Measurements from ENCODE around the gene GLIPR1L1.
"Not testable (repeated sequence)": the region's sequence is repeated elsewhere in the genome, so short reads cannot be mapped to it uniquely, and the experiment has no call there.

Gene GLIPR1L1, protein sequence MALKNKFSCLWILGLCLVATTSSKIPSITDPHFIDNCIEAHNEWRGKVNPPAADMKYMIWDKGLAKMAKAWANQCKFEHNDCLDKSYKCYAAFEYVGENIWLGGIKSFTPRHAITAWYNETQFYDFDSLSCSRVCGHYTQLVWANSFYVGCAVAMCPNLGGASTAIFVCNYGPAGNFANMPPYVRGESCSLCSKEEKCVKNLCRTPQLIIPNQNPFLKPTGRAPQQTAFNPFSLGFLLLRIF

DNA sequence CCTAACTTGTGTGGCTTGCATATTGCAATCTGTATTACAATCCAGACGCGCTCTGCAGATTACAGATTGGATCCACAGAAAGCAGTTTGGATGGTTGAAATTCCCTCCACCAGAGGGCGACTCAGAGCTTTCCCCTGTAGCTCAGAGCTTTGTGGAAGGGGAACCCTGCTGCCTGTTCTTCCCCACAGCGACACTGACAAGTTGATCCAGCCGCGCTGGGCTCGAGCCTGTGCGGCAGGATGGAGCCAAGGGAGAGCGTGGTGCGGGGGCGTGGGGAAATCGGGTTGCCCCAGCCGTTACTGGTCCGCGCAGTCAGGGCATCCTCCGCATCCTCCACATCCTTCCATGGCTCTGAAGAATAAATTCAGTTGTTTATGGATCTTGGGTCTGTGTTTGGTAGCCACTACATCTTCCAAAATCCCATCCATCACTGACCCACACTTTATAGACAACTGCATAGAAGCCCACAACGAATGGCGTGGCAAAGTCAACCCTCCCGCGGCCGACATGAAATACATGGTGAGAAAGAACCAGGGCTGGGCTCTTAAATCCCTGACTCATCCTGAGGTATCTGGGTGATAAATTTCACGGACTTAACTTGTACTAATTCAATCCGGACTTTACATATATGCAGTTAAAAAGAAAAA is at the start of gene GLIPR1L1:
TSS of gene GLIPR1L1 (plus strand) at position 287 of the 647 bp plus-strand sequence. CDS start at position 346, 59 bp downstream.
- peak; percentile 89 for DNase-seq

DNA sequence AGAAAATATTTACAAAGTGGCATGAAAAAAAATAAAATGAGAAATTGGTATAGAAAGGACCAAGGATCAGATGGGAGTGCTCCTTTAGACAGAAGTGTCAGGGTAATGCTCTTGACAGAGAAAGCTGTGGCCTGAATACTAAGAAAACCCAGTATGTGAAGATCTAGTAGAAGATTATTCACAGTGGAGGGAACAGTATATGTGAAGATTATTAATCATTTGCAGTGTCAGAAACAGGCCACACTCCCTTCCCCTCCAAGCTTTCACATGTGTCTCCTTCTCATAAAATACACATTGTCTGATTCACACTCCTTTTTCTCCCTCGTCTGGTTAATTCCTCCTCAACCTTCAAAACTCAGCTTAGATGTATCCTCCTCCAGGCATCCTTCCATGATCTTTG is 45.6 kb upstream of the GLIPR1L1 start:
- DNase-seq = no peak

DNA sequence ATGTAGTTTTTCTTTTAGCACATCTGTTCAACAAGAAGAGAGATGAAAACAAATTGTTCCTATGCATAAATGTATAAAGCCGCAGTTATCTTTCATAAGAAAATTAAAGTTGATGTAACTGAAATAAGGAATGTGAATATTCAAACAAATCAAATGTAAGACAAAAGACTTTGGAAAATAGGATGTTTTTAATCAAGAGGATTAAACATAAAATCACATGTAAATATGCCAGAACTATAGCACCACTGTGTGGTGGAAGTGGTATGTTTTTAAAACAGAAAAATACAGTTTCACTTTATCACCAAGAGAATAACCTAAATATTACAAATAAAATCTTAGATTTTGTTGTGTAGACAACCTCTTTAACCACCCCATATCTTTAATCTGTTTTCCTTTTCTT is 44.7 kb upstream of the GLIPR1L1 start:
- DNase-seq = no peak

DNA sequence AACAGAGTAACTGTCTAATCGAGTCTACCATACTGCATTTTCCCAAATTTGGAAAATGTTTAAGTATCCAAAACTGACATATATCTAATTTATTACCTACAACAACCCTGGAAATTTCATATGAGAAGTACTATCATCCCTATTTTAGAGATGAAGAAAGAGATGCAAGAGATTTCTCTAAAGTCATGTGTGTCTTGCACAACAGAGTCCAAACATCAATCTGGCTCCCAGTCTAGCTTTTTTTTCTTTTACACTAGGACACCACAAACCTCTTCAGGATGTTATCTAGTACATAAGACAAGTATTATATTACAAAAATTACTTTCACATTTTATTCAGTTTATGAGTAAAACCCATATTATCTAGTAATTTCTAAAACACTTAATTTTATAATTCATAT is 43.5 kb upstream of the GLIPR1L1 start:
- no peak for DNase-seq

DNA sequence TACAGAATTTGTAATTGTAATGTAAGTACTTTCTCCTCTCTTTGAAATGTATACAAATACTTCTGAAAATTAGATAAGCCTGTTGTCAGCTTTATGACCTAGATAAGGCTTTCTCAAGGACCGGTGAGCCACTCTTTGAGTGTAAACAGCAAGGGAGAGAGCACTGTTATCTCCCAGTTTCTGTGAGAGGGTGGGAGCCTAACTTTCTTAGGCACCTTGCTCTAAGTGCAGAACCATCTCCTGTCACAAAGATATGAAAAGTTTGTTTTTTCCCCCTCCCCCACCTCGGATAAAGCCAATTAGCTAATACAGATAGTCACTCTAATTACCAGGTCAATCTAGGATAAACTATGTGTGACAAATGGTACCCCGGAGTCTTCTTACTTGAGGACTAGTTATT is 40.1 kb upstream of the GLIPR1L1 start:
- no peak for DNase-seq

DNA sequence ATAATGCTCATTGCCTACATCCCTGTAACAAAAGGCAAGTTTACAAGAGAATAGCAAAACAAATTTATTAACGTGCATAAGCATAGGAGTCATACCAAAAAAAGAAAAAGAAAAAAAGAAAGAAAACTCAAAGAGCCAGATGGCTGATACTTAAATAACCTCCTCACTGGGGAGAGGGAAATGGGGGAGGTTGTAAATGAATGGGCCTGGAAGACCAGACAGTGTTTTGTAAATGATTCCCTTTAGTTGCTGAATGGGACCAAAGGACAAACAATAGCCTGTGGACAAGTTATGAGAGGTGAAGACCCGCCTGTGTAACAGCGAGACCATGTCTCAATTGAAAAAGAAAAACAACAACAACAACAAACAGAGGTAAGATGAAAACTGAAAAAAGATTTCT is 39.7 kb upstream of the GLIPR1L1 start:
- no peak for DNase-seq

DNA sequence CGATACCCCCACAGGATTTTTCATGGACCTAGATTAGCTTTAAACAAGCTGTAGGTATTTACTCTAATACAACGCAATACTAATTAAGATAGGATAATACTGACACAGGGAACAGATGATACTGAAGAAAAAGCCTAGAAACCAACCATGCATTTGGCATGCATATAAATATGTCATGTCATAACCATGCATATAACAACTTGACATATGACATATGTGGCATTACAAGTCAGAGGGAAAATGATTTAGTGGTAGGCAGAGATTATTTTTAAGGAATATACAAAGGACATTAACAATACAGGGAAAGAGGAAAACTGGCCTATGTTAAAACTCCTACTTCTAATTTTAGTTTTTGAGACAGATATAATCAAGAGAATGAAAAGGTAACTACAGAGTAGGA is 32.2 kb upstream of the GLIPR1L1 start:
- DNase-seq = no peak

DNA sequence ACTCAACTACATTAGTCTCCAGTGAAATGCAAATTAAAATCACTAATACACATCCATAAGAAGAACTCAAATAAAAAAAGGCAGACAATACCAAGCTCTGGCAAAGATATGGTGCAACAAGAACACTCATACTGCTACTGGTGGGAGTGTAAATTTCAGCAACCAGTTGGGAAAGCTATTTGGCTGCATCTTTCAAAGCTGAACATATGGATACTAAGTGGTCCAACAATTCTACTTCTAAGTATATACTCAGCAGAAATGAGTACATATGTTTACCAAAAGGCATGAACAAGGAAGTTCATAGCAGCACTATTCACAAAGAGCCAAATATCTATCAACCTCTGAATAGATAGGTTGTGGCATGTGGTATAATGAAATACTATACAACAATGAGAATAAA is 31.7 kb upstream of the GLIPR1L1 start:
- no peak for DNase-seq

DNA sequence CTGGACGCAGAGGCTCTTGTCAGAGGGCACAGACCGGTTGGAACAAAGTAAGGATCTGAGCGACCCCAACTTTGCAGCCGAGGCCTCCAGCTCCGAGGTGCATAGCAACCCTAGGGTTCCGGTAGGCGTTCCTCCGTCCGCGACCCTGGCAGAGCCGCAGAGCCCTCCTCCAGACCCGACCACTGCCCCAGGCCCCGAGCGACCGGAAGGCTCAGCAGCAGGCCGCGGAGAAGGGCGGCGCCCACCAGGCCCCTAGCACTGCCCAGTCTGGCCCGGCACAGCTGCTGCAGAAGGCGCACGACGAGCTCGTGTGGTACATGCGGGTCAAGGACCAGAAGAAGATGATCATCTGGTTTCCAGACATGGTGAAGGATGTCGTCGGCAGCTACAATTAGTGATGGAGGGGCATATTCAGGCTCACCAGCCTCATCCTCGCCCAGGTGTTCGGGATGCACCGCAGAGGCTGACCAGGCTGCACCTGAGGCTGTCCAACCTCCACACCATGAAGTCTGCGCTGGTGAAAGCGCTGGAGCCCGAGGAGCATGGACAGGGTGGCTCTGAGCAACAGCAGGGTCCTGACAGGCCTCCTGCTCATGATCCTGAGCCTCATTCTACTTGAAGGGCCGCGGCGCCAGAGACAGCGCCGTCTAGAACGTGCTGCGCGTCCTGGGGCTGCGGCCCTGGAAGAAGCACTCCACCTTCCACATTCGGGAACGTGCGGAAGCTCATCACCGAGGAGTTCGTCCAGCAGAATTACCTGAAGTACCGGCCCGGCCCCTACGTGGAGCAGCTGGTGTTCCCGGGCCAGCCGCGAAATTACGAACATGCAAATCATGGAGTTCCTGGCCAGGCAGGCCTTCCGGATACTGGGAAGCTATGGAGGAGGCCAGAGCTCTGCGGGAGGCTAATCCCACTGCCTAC is 28.8 kb upstream of the GLIPR1L1 start:
- DNase-seq = no peak

DNA sequence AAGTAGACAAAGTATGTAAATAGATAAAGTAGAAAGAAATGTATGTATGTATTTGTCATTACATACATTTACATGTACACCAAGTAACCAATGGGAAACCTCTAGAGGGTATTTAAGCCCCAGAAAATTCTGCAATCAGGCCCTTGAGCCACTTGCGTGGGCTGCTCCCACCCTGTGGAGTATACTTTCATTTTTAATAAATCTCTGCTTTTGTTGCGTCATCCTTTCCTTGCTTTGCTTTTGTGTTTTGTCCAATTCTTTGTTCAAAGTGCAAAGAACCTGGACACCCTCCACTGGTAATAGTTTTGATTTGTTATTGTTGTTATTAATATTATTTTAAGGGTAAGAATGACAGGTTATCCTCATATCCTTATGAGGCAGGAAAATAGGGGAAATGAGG is 26.2 kb upstream of the GLIPR1L1 start:
- DNase-seq = no peak

DNA sequence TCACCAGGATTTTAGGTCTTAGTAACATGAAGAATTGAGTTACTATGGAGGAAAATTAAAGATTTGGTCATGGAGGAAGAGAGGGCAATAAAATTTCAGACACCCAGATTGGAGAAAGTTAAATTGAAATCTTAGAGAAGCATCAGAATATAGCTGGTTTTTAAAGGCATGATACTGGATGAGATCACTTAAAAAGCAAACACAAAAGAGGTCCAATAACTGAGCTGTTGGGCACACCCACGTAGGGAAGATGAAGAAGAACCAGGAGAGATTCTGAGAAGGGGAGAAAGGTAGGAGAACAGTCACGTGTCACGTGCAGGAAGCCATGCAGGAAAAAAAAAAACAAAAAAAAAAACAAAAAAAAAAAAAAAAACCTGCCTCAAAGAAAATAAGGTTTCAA is 23.1 kb upstream of the GLIPR1L1 start:
- DNase-seq = no peak

DNA sequence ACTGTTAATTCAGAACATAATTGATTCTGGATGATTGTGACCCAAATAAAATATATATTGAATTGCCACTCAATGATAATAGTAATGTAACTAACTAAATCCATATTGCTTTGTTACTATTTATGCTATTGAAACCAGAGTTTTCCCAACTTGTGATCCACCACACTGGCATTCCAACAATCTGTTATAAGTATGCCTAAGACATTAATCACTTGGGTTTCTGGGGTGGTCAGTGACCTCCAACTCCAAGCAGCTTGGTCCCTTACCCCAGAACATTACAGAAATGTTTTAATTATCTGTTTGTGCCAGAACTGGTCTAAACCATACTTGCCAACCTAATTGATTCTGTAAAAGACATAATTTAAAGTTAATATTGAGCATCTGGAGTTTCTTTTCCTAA is 19.0 kb upstream of the GLIPR1L1 start:
- DNase-seq = no peak

DNA sequence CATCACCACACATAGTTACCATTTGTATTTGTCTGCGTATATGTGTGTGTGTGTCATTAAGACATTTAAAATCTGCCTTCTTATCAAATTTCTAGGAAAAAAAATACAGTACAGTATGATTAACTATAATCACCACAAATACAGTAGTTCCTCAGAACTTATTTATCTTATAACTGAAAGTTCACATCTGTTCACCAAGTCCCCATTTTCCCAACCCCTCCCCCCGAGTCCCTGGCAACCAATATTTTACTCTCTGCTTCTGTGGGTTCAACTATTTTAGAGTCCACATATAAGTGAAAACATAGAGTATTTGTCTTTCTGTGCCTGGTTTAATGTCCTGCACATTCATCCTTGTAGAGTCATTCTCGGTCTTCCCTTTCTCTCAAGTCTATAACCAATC is 16.7 kb upstream of the GLIPR1L1 start:
- DNase-seq = no peak

DNA sequence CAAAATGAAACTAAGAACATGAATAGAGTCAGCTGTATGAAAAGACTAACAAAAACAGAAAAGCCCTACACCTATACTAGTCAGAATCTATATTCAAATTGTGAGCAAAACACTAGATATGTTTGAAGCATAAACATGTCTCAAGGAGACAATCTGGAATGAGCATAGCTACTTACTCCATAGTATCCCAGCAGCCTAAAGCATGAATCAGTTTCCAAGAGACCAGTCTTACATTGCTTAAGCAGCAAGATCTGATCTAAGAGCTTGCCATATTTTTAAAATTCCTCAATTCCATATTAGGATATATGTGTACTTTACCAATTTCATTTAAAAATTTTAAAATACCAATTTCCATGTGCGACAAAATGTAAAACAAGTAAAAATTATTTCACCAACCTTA is 12.0 kb upstream of the GLIPR1L1 start:
- no peak for DNase-seq

DNA sequence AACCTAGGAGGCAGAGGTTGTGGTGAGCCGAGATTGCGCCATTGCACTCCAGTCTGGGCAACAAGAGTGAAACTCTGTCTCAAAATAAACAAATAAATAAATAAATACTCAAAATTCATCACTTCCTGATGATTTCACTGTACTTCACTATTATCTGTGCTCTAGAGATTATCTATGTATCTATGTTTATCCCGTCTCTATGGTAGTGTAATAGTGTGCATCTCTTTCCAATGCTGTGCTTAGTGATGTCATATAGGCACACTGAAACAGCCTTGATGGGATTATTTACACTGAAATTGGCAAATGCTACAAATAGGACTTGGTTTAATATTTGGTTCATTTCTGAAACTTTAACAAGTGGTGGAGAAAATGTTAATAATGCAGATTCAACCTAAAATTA is 10.8 kb upstream of the GLIPR1L1 start:
- DNase-seq = no peak

DNA sequence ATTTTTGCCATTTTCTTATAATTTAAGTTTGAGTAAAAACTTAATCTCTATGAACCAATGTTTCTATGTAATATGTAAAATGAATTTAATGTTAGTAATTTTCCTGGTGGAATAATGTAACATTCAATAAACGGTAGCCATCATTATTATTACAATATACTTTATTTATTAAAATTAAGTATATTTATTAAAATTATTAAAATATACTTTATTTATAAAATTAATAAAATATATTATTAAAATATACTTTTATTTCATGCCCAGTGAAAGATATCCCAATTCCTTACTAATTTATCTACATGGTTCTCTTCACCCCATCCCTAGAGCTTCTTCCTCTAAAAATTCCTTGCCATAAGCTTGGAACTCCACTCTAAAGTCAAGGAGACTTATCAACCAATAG is 6.8 kb upstream of the GLIPR1L1 start:
- DNase-seq = no peak

DNA sequence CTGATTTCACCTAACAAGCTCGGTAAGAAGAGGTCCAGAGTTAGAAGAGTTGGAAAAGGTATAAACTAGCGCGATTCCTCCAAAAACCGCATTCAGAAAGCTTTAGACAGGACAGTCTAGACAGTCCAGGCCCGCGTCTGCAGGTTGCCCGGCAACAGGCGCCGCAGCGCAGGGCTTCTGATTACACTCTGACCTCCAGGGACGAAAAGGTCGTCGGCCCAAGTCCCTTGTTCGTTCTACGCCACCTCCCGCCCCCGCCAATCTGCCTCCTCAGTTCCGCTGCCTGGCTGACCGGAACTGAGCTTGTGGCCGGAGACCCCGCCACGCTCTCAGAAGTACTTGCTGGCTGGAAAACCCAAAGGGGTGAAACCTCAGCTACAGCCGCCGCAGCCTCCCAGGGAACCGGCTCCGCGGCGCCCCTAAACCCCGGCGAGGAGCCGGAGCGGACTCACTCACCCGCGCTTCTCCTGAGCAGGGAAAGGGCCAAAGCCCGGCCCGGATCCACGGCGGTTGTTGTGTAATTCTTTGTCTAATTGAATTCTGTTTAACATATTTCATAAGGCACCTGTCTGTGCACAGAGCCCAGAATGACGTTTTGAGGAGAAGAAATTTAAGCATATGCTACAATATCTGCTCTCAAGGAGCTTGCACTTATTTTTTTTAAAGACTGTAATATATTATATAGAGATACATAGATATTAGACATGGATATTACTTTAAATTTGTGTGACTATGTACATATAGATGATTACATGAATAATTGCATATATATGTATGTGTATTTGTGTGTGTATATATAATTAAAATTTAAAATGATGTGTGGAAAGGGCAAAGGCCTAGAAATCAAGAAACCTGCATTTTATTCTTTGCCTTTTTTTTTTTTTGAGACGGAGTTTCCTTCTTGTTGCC is 4.3 kb upstream of the GLIPR1L1 start, which contains the start of gene CAPS2:
TSS of gene CAPS2 (minus strand) at position 407 of the 909 bp plus-strand sequence. CDS start 3,826 bp downstream, outside the sequence.
- DNase-seq = peak; percentile 95

DNA sequence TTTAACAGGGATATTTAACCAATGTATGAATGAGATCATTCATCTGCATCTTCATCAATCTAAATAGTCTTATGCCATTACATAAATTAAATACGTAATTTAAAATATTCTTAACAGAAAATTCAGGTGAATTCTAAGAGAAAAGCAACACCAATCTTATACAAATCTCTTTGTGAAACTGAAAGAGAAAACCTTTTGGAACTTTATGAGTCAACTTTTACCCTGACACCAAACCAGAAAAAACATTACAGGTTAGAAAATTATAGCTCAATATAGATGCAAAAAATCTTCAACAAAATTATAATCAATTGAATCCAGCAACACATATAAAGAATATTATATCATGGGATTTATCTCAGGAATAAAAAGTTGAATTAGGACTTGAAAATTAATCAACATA is 3.4 kb downstream of the GLIPR1L1 start:
- DNase-seq = no peak

DNA sequence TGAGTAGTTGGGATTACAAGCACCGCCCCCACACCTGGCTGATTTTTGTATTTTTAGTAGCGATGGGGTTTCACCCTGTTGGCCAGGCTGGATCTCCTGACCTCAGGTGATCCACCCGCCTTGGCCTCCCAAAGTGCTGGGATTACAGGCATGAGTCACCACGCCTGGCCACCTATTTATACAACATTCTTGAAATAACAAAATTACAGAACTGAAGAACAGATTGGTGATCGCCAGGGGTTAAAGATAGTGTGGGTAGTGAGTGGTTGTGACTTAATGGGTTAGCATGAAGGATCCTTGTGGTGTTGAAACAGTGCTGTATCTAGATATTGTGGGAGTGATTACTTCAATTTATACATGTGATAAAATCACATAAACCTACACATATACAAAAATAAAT is 7.4 kb downstream of the GLIPR1L1 start:
- DNase-seq = no peak

DNA sequence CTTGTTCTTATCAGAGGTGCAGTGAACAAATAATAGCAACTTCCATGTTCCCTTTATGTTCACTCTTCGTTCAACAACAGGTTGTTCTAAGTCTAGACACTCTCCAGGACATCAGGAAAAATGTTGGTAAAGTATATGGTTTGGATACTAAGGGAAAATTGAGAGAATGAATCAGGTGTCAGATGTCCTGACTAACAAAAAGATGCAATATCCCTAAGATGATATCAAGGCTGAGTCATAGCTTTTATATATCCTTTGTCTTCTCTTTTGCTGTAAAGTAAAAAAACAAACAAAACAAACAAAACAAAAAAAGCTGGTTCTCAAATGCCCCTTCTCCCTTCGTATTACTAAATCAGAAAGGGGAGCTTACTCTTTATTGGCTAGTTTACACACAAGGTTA is 11.1 kb downstream of the GLIPR1L1 start:
- DNase-seq = no peak

DNA sequence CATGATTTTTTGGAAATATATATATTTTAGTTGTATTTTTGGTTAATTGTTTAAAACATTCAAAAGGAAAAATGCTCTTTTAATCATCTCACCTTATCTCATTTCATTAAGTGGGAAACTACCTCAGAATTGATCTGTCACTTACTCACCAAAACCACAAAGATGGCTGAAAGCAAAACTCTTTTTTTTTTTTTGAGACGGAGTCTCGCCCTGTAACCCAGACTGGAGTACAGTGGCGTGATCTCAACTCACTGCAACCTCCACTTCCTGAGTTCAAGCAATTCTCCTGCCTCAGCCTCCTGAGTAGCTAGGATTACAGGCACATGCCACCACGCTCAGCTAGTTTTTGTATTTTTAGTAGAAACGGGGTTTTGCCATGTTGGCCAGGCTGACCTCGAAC is 11.7 kb downstream of the GLIPR1L1 start:
- not testable (repeated sequence) for DNase-seq

DNA sequence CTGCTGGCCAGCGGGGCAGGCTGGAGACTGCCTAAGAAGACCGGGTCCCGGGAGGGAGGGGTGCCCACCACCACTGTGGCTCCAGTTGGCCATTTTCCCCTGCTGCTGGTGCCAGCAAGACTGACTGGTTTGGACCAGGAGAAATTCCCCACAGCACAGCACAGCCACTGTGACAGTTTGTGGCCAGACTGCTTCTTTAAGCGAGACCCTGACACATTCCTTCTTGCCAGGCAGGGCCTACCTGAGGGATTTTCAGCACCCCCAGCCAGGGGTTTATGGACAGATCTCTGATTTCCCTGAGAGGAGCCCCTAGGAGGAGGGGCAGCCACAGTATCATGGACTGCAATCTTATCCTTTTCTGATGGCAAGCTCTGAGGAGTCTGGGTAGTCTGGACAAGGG is 15.5 kb downstream of the GLIPR1L1 start:
- DNase-seq = no peak

DNA sequence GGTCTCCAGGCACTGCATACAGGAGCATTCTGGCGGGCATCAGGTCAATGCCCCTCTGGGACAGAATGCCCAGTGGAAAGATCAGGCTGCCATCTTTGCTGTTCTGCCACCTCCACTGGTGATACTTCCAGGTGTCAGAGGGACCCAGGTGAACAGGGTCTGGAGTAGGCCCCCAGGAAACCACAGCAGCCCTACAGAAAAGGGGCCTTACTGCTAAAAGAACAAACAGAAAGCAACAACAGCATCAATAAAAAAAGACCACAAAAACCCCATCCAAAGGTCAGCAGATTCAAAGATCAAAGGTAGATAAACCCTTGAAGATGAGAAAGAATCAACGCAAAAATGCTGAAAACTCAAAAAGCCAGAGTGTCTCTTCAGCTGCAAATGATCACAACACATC is 15.9 kb downstream of the GLIPR1L1 start:
- no peak for DNase-seq

Measured in retina (tissue), 1 donor.